OCI-LY3 (cell line): ENCODE data around the gene BTAF1.

Experiments used
- CTCF ChIP-seq: fragments of 200-600, 300-600 bp; sonication (generic); IDR thresholded peaks from 2 replicates; pipeline ENCODE4 v1.5.1; 2014; ENCODE audit warnings: antibody characterized with exemption, low read length, low read depth
- EZH2phosphoT487 ChIP-seq: fragments of 200-600 bp; shearing (Covaris generic); IDR thresholded peaks from 2 replicates; pipeline ENCODE4 v1.6.1; 2018; ENCODE audit warnings: antibody characterized with exemption, mixed run types, low read depth

GRCh38 chr10:91885362-91886079 is 38.0 kb upstream of the BTAF1 start:
- no peak for TF ChIP-seq EZH2phosphoT487
- TF ChIP-seq CTCF: no peak
